ENCODE results near the gene GAB4.

- TF ChIP-seq CTCF (IDR thresholded peaks at IDR 0.05; ENCODE audit: low read depth, low read length, missing input control) (no peak), JUND (IDR thresholded peaks at IDR 0.05) (no peak), HNF4G (IDR thresholded peaks at IDR 0.05) (no peak), REST (IDR thresholded peaks at IDR 0.05) (no peak), RAD21 (IDR thresholded peaks at IDR 0.05) (no peak), TAF1 (conservative IDR thresholded peaks at IDR 0.05) (no peak), RXRA (IDR thresholded peaks at IDR 0.05) (no peak)
- TF ChIP-seq, protein P1, sequence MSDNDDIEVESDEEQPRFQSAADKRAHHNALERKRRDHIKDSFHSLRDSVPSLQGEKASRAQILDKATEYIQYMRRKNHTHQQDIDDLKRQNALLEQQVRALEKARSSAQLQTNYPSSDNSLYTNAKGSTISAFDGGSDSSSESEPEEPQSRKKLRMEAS (IDR thresholded peaks at IDR 0.05) = no peak
Measured at GRCh38 chr22:16914006-16914405, 94.0 kb downstream of the GAB4 start.

Measured in liver (tissue), 3 donors.